ENCODE data around the gene SLC27A3.

- no peak for TF ChIP-seq TFAM (CRISPR knock-in tag; conservative IDR thresholded peaks at IDR 0.05)
- no peak for TF ChIP-seq MAFF (IDR thresholded peaks at IDR 0.05; ENCODE audit: low read length)
- no peak for TF ChIP-seq ZBTB8A (IDR thresholded peaks at IDR 0.05; ENCODE audit: partially characterized antibody)
- no peak for TF ChIP-seq NFATC3 (IDR thresholded peaks at IDR 0.05)
- TF ChIP-seq CTCF (IDR thresholded peaks at IDR 0.05 in 2 of 3, conservative IDR thresholded peaks at IDR 0.05 in 1 of 3; ENCODE audit: insufficient read depth in 2 of 3, low read depth in 1 of 3, low read length in 3 of 3), result no peak
- 0 out of 2 replicates have a peak, but pooled peaks have one; percentile 23 for TF ChIP-seq KLF1 (tag; IDR thresholded peaks at IDR 0.05)
- no peak for TF ChIP-seq TCFL5 (CRISPR knock-in tag; conservative IDR thresholded peaks at IDR 0.05)
- TF ChIP-seq TAF1 (IDR thresholded peaks at IDR 0.05; ENCODE audit: control insufficient read depth, extremely low read depth, insufficient read depth, low read length, severe bottlenecking), result peak; percentile 56
- no peak for TF ChIP-seq NR0B1 (IDR thresholded peaks at IDR 0.05; ENCODE audit: partially characterized antibody)
These were observed 8.3 kb downstream of the SLC27A3 start for GRCh38 chr1:153783233-153784190.

Data from K562 (cell line).